SK-N-SH (cell line): ENCODE results near the gene ATP1A2.

ENCODE experiments used
- FOXM1 ChIP-seq: IDR thresholded peaks from 2 replicates; pipeline ENCODE4 v1.4.0; 2012; ENCODE audit warnings: low read depth, mild to moderate bottlenecking
- IRF3 ChIP-seq: fragments of 150-350 bp; IDR thresholded peaks from 2 replicates; pipeline ENCODE4 v1.6.1; 2016; ENCODE audit warnings: mild to moderate bottlenecking, low read depth, low read length
- MEF2A ChIP-seq: IDR thresholded peaks from 2 replicates; pipeline ENCODE4 v1.4.0; 2012; ENCODE audit warnings: low read depth, borderline replicate concordance
- NFIC ChIP-seq: IDR thresholded peaks from 2 replicates; pipeline ENCODE4 v1.4.0; 2012; ENCODE audit warnings: borderline replicate concordance
- SIN3A ChIP-seq: IDR thresholded peaks from 2 replicates; pipeline ENCODE4 v1.6.1; 2012; ENCODE audit warnings: low read depth, mild to moderate bottlenecking, low read length, moderate library complexity, borderline replicate concordance
- SMC3 ChIP-seq: IDR thresholded peaks from 2 replicates; pipeline ENCODE4 v1.6.1; 2012; ENCODE audit warnings: low read depth, low read length, improper control_type of control experiment
- USF1 ChIP-seq: IDR thresholded peaks from 2 replicates; pipeline ENCODE4 v1.4.0; 2012; ENCODE audit warnings: low read depth, borderline replicate concordance
- YY1 ChIP-seq: IDR thresholded peaks from 2 replicates; pipeline ENCODE4 v1.4.0; 2012; ENCODE audit warnings: low read depth, mild to moderate bottlenecking
- ZBTB33 ChIP-seq: IDR thresholded peaks from 2 replicates; pipeline ENCODE4 v1.4.0; 2012; ENCODE audit warnings: low read depth, borderline replicate concordance
- TF ChIP-seq, protein P1 (sequence below): fragments of 200-600 bp; sonication (generic); IDR thresholded peaks from 2 replicates; pipeline ENCODE4 v1.6.1; 2017; ENCODE audit warnings: antibody characterized with exemption, mild to moderate bottlenecking, moderate library complexity

GRCh38 chr1:160090760-160091159 lies 24.8 kb upstream of the ATP1A2 start:
- TF ChIP-seq USF1: no peak
- TF ChIP-seq, protein P1, sequence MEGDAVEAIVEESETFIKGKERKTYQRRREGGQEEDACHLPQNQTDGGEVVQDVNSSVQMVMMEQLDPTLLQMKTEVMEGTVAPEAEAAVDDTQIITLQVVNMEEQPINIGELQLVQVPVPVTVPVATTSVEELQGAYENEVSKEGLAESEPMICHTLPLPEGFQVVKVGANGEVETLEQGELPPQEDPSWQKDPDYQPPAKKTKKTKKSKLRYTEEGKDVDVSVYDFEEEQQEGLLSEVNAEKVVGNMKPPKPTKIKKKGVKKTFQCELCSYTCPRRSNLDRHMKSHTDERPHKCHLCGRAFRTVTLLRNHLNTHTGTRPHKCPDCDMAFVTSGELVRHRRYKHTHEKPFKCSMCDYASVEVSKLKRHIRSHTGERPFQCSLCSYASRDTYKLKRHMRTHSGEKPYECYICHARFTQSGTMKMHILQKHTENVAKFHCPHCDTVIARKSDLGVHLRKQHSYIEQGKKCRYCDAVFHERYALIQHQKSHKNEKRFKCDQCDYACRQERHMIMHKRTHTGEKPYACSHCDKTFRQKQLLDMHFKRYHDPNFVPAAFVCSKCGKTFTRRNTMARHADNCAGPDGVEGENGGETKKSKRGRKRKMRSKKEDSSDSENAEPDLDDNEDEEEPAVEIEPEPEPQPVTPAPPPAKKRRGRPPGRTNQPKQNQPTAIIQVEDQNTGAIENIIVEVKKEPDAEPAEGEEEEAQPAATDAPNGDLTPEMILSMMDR: no peak
- TF ChIP-seq YY1: no peak
- TF ChIP-seq MEF2A: no peak
- TF ChIP-seq SIN3A: no peak
- TF ChIP-seq SMC3: no peak
- no peak for TF ChIP-seq IRF3
- no peak for TF ChIP-seq FOXM1
- TF ChIP-seq ZBTB33: no peak
- no peak for TF ChIP-seq NFIC
